GM12878 (cell line): ENCODE results near the gene ANKRD11. TPM values are rescaled to one million over a fixed set of nuclear protein-coding genes. Genes with fewer than 3 reads are reported as not detected.

ENCODE experiments used
- ATAC-seq: fragments of 200-7000 bp; cut with Tn5 transposase; 3 replicates; pipeline ENCODE4 v1.9.1; 2020; ENCODE audit warnings: mild to moderate bottlenecking, moderate library complexity
- BruUV-seq: library from RNA; stranded (reverse); fragments of 400-500 nt; replicated peaks from 2 replicates; lab custom pipeline; 2021; lab: Mats Ljungman, UMichigan
- CTCF ChIA-PET: fragments of 300-600 bp; sonication (Branson Sonifier 250); formaldehyde crosslinking; extraction: SDS; loops from one replicate; lab custom pipeline; 2021; ENCODE audit warnings: inconsistent platforms; lab: Yijun Ruan, JAX
- POLR2A ChIA-PET: fragments of 350-600 bp; formaldehyde crosslinking; extraction: SDS; loops from one replicate; lab custom pipeline; 2021; ENCODE audit warnings: inconsistent platforms; lab: Charles Lee
- RAD21 ChIA-PET: fragments of 300-600 bp; sonication (Branson Sonifier 250); formaldehyde crosslinking; loops from one replicate; lab custom pipeline; 2023; ENCODE audit warnings: antibody characterized with exemption; ENCODE audit not compliant: unreplicated experiment; lab: Charles Lee
- SMC1A ChIA-PET: fragments of 300-600 bp; sonication (Branson Sonifier 250); formaldehyde crosslinking; loops from one replicate; lab custom pipeline; 2023; ENCODE audit not compliant: unreplicated experiment, uncharacterized antibody; lab: Charles Lee
- DNase-seq: peaks from one replicate; pipeline ENCODE4 v3.0.0-alpha.2; 2011; ENCODE audit warnings: low read depth, low spot score
- FAIRE-seq: peaks from 3 replicates; lab custom pipeline; 2011; peaks lifted over from hg19 to GRCh38; lab: Jason Lieb, UNC
- H2AFZ ChIP-seq: 2 replicates; pipeline ENCODE4 v1.6.0; 2011; ENCODE audit warnings: low read depth, low read length, control low read depth; ENCODE audit not compliant: control insufficient read depth
- H3K27ac ChIP-seq: 2 replicates; pipeline ENCODE4 v1.5.1; 2011; ENCODE audit warnings: control low read depth; ENCODE audit not compliant: control insufficient read depth, insufficient read depth
- H3K27me3 ChIP-seq, 2 experiments: replicated peaks in 1 of 2; 2 replicates each; pipeline versions ENCODE4 v1.6.0 to v1.6.1; 2011; ENCODE audit warnings: low read length in 1 of 2; ENCODE audit not compliant: control insufficient read depth in 2 of 2, insufficient read depth in 2 of 2
- H3K36me3 ChIP-seq, 2 experiments: 2 replicates each; pipeline ENCODE4 v1.5.1; 2011; ENCODE audit warnings: low read length in 1 of 2; ENCODE audit not compliant: control insufficient read depth in 2 of 2, insufficient read depth in 2 of 2
- H3K4me1 ChIP-seq: 2 replicates; pipeline ENCODE4 v1.6.1; 2011; ENCODE audit warnings: mild to moderate bottlenecking, low read length, moderate library complexity, mixed read lengths; ENCODE audit not compliant: control insufficient read depth, insufficient read depth
- H3K4me2 ChIP-seq: 2 replicates; pipeline ENCODE4 v1.6.0; 2011; ENCODE audit warnings: control low read depth; ENCODE audit not compliant: control insufficient read depth, insufficient read depth
- H3K4me3 ChIP-seq: fragments of 200-600 bp; sonication (generic); 2 replicates; pipeline ENCODE4 v1.5.1; 2016
- H3K79me2 ChIP-seq: 2 replicates; pipeline ENCODE4 v1.6.0; 2011; ENCODE audit warnings: low read length; ENCODE audit not compliant: control insufficient read depth, insufficient read depth
- H3K9ac ChIP-seq: 2 replicates; pipeline ENCODE4 v1.8.0; 2011; ENCODE audit warnings: low read length, control low read depth, mixed read lengths; ENCODE audit not compliant: control insufficient read depth, insufficient read depth
- H3K9me3 ChIP-seq: replicated peaks from 3 replicates; pipeline ENCODE4 v1.5.1; 2011; ENCODE audit warnings: mild to moderate bottlenecking, low read length; ENCODE audit not compliant: control insufficient read depth, insufficient read depth
- H4K20me1 ChIP-seq: 2 replicates; pipeline ENCODE4 v1.6.0; 2011; ENCODE audit not compliant: control insufficient read depth, insufficient read depth
- HDGF ChIP-seq: fragments of 450-650 bp; IDR thresholded peaks from 2 replicates; pipeline ENCODE4 v1.6.1; 2016; ENCODE audit warnings: antibody characterized with exemption
- LARP7 ChIP-seq: fragments of 450-650 bp; IDR thresholded peaks from 2 replicates; pipeline ENCODE4 v1.6.1; 2017; ENCODE audit warnings: mild to moderate bottlenecking
- MEF2A ChIP-seq: IDR thresholded peaks from 2 replicates; pipeline ENCODE4 v1.6.1; 2011; ENCODE audit warnings: low read depth, mild to moderate bottlenecking, low read length, moderate library complexity; ENCODE audit not compliant: insufficient read depth
- MYC ChIP-seq: IDR thresholded peaks from 2 replicates; pipeline ENCODE4 v1.6.1; 2011; ENCODE audit warnings: mild to moderate bottlenecking, low read length, moderate library complexity, inconsistent platforms; ENCODE audit not compliant: insufficient read depth, insufficient replicate concordance, insufficient read length, severe bottlenecking
- NFIC ChIP-seq: IDR thresholded peaks from 2 replicates; pipeline ENCODE4 v1.6.1; 2012; ENCODE audit warnings: low read depth, mild to moderate bottlenecking, inconsistent platforms, low read length, moderate library complexity
- POLR2A ChIP-seq: IDR thresholded peaks from 2 replicates; pipeline ENCODE4 v1.6.1; 2011; ENCODE audit warnings: low read depth, mild to moderate bottlenecking, low read length
- POLR2AphosphoS5 ChIP-seq: IDR thresholded peaks from 2 replicates; pipeline ENCODE4 v1.6.1; 2011; ENCODE audit warnings: mild to moderate bottlenecking, low read length, inconsistent platforms
- RAD21 ChIP-seq: IDR thresholded peaks from 2 replicates; pipeline ENCODE4 v1.6.1; 2011; ENCODE audit warnings: mild to moderate bottlenecking, low read depth, low read length, moderate library complexity; ENCODE audit not compliant: insufficient read depth
- RB1 ChIP-seq: fragments of 450-650 bp; formaldehyde crosslinking; IDR thresholded peaks from 2 replicates; pipeline ENCODE4 v1.6.1; 2017; ENCODE audit warnings: mild to moderate bottlenecking, borderline replicate concordance
- SREBF1 ChIP-seq: IDR thresholded peaks from 2 replicates; pipeline ENCODE4 v1.6.1; 2012; ENCODE audit warnings: mild to moderate bottlenecking, low read length
- SRF ChIP-seq, 2 experiments: IDR thresholded peaks; 2 replicates each; pipeline ENCODE4 v1.6.1; 2011; ENCODE audit warnings: low read depth in 2 of 2, low read length in 2 of 2, mild to moderate bottlenecking in 1 of 2, moderate library complexity in 1 of 2
- STAT3 ChIP-seq: IDR thresholded peaks from 2 replicates; pipeline ENCODE4 v1.6.1; 2011; ENCODE audit warnings: low read depth, low read length, improper control_type of control experiment
- SUPT20H ChIP-seq: IDR thresholded peaks from 2 replicates; pipeline ENCODE4 v1.6.1; 2011; ENCODE audit warnings: low read depth, mild to moderate bottlenecking, low read length, moderate library complexity, borderline replicate concordance; ENCODE audit not compliant: control insufficient read depth
- SUZ12 ChIP-seq: fragments of 200-600 bp; sonication (generic); IDR thresholded peaks from one replicate; pipeline ENCODE4 v1.6.1; 2018; ENCODE audit warnings: antibody characterized with exemption, mild to moderate bottlenecking; ENCODE audit not compliant: unreplicated experiment
- ZZZ3 ChIP-seq: IDR thresholded peaks from 2 replicates; pipeline ENCODE4 v1.6.1; 2011; ENCODE audit warnings: low read depth; ENCODE audit not compliant: control insufficient read depth, insufficient read length
- WGBS: methylation state at CpG from one replicate; pipeline ENCODE4 v1.1.6; 2016; ENCODE audit warnings: low lambda C conversion rate; ENCODE audit not compliant: insufficient replicate concordance, insufficient coverage; ENCODE audit errors: missing lambda C conversion rate; 5-methylcytosine and 5-hydroxymethylcytosine counted together
- in situ Hi-C: fragments of 300-500 bp; cut with MboI; formaldehyde crosslinking; loops from 9 replicates; pipeline ENCODE4 v1.14.3; 2018; ENCODE audit warnings: mixed read lengths
- intact Hi-C: fragments of 100-400 bp; cut with micrococcal nuclease; formaldehyde crosslinking; loops from one replicate; pipeline ENCODE4 v1.14.2; 2022; ENCODE audit not compliant: unreplicated experiment
- polyA plus RNA-seq, 11 experiments: library from polyadenylated mRNA; depleted of rRNA in 4 of 11; unstranded in 6 of 11; stranded (reverse) in 5 of 11; fragments of >200 nt; fragmentation: Nextera tagmentation in 4 of 11; fragmentation: Illumina TruSeq in 1 of 11; extraction: Ambion mirVana in 4 of 11; extraction: Trizol in 1 of 11; gene quantifications; 1 replicate in 1 of 11; 2 replicates in 10 of 11; pipeline versions ENCODE4 v1.2.1 to v1.2.3, GENCODE V29; 2011 to 2016; ENCODE audit warnings: inconsistent platforms in 2 of 11, missing spikeins in 2 of 11, low read depth in 1 of 11
- total RNA-seq, 4 experiments: library from RNA; depleted of rRNA in 3 of 4; stranded (reverse); fragments of >200 nt in 3 of 4; fragmentation: Illumina TruSeq in 1 of 4; extraction: Trizol in 1 of 4; gene quantifications; 2 replicates each; pipeline versions ENCODE4 v1.2.1 to v1.2.3, GENCODE V29; 2013 to 2021
- TF ChIP-seq, protein P1 (sequence below): fragments of 450-650 bp; IDR thresholded peaks from 2 replicates; pipeline ENCODE4 v1.6.1; 2017; ENCODE audit warnings: low read depth, mild to moderate bottlenecking, moderate library complexity

Gene ANKRD11
- total and polyA plus RNA-seq, 10 of the 15 experiments (the other 5 are each of a cell fraction or from before 2014, with no cell fraction given), result 5.1 to 103 (median 27.4) TPM

DNA sequence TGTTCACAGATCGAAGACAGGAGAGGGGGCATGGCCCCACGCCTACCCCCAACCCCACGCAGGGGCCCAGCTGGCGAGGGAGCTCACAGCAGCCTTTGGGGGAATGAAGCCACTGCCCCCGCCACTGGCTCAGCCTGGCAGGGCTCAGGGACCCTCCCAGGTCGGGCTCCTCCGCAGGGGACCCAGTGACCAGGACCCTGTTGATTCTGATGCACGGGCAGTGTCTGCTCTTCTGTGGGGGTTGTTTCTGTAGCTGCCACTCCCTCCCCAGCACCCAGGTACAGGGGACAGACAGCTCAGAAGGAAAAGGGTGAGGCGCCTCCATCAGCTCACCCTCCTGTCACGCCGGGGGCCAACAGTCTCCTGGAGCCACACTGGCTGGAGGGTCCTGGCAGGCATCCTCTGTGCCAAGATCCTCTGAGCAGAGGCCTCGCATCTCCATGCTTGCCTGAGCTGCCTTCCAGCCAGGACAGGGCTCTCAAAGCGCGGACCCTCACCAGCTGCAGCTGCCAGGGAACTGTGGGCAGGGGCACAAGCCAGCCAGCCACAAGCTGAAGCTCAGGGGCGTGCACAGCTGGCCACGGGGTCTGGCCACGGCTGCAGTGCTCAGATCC is 223.7 kb downstream of the ANKRD11 start:
- no peaks in the 10 kb centered on the region for H3K27me3 ChIP-seq
- ChIA-PET RAD21 (interaction anchor here (1.4 kb wide), 1 partner anchor 529 kb away, joined by 4 read pairs; no protein-coding TSS in a partner anchor), SMC1A (no interaction called here), CTCF (no interaction called here), POLR2A (no interaction called here)
- BruUV-seq, result no TSS peak
- no peaks in the 10 kb centered on the region for H3K4me1 ChIP-seq
- no peak overlapping the region for H3K4me2 ChIP-seq
- in situ Hi-C loops, result no loop called here
- no peak overlapping the region for H3K4me3 ChIP-seq
- ATAC-seq (no peak), DNase-seq (no peak), FAIRE-seq (no peak)
- H4K20me1 ChIP-seq, result no peaks in the 10 kb centered on the region
- no peak overlapping the region for H2AFZ ChIP-seq
- H3K79me2 ChIP-seq, result no peaks in the 10 kb centered on the region
- no peaks in the 10 kb centered on the region; the same call in 2 of the 3 replicates for H3K9me3 ChIP-seq
- no peak overlapping the region for H3K9ac ChIP-seq
- TF ChIP-seq MYC (no peak), SREBF1 (no peak), POLR2A (peak; percentile 42), SUPT20H (no peak), SRF (IDR thresholded peaks at IDR 0.05; ENCODE audit: low read depth in 2 of 2, low read length in 2 of 2) (no peak), RAD21 (no peak), NFIC (no peak), SUZ12 (no peak), LARP7 (no peak), ZZZ3 (no peak), STAT3 (no peak), MEF2A (no peak), HDGF (no peak), POLR2AphosphoS5 (0 out of 2 replicates have a peak, but pooled peaks have one; percentile 32), RB1 (no peak)
- TF ChIP-seq, protein P1, sequence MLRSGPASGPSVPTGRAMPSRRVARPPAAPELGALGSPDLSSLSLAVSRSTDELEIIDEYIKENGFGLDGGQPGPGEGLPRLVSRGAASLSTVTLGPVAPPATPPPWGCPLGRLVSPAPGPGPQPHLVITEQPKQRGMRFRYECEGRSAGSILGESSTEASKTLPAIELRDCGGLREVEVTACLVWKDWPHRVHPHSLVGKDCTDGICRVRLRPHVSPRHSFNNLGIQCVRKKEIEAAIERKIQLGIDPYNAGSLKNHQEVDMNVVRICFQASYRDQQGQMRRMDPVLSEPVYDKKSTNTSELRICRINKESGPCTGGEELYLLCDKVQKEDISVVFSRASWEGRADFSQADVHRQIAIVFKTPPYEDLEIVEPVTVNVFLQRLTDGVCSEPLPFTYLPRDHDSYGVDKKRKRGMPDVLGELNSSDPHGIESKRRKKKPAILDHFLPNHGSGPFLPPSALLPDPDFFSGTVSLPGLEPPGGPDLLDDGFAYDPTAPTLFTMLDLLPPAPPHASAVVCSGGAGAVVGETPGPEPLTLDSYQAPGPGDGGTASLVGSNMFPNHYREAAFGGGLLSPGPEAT, result no peak
- no peak overlapping the region for H3K27ac ChIP-seq
- WGBS, result 95% methylated on average over 15 of the region's 17 CpGs
- peaks cover 18 to 20% of the 10 kb centered on the region in 2 experiments for H3K36me3 ChIP-seq
- intact Hi-C loops, result no loop called here
